Measurements from ENCODE around the gene ITGB8.
"Not testable (repeated sequence)": the region's sequence is repeated elsewhere in the genome, so short reads cannot be mapped to it uniquely, and the experiment has no call there.

The ITGB8 gene

GRCh38 chr7:20330239-20330927, at the start of gene ITGB8:
Gene ITGB8, plus strand, starts transcription at chr7:20330900. Its CDS starts 907 bp downstream, at chr7:20331807.
- DNase-seq (ENCODE audit: low spot score) = no peak

GRCh38 chr7:20282959-20283358, 47.7 kb upstream of the ITGB8 start:
- no peak for DNase-seq (ENCODE audit: low spot score)

- no peak for DNase-seq (ENCODE audit: low spot score)
Observed at GRCh38 chr7:20283385-20283784, 47.3 kb upstream of the ITGB8 start.

GRCh38 chr7:20284003-20284770, 46.5 kb upstream of the ITGB8 start:
- DNase-seq (ENCODE audit: low spot score) = no peak

- DNase-seq (ENCODE audit: low spot score) = no peak
Observed at GRCh38 chr7:20284771-20285143, 45.9 kb upstream of the ITGB8 start.

- no peak for DNase-seq (ENCODE audit: low spot score)
Observed at GRCh38 chr7:20287317-20287716, 43.4 kb upstream of the ITGB8 start.

GRCh38 chr7:20288036-20288435, 42.7 kb upstream of the ITGB8 start:
- DNase-seq (ENCODE audit: low spot score) = no peak

- DNase-seq (ENCODE audit: low spot score) = no peak
Observed at GRCh38 chr7:20290505-20291111, 40.1 kb upstream of the ITGB8 start.

GRCh38 chr7:20293336-20293735, 37.4 kb upstream of the ITGB8 start:
- no peak for DNase-seq (ENCODE audit: low spot score)

GRCh38 chr7:20296444-20296843, 34.3 kb upstream of the ITGB8 start:
- DNase-seq (ENCODE audit: low spot score) = no peak

GRCh38 chr7:20296901-20297300, 33.8 kb upstream of the ITGB8 start:
- no peak for DNase-seq (ENCODE audit: low spot score)

- no peak for DNase-seq (ENCODE audit: low spot score)
Observed at GRCh38 chr7:20298486-20298901, 32.2 kb upstream of the ITGB8 start.

- no peak for DNase-seq (ENCODE audit: low spot score)
Observed at GRCh38 chr7:20299145-20299544, 31.6 kb upstream of the ITGB8 start.

GRCh38 chr7:20299647-20300312, 30.9 kb upstream of the ITGB8 start:
- DNase-seq (ENCODE audit: low spot score) = no peak

GRCh38 chr7:20301311-20301939, 29.3 kb upstream of the ITGB8 start:
- no peak for DNase-seq (ENCODE audit: low spot score)

GRCh38 chr7:20302300-20302699, 28.4 kb upstream of the ITGB8 start:
- not testable (repeated sequence) for DNase-seq (ENCODE audit: low spot score)

- no peak for DNase-seq (ENCODE audit: low spot score)
Observed at GRCh38 chr7:20302891-20303290, 27.8 kb upstream of the ITGB8 start.

GRCh38 chr7:20304366-20304765, 26.3 kb upstream of the ITGB8 start:
- no peak for DNase-seq (ENCODE audit: low spot score)

- no peak for DNase-seq (ENCODE audit: low spot score)
Observed at GRCh38 chr7:20305726-20306125, 25.0 kb upstream of the ITGB8 start.

- DNase-seq (ENCODE audit: low spot score) = no peak
Observed at GRCh38 chr7:20306180-20306946, 24.3 kb upstream of the ITGB8 start.

- no peak for DNase-seq (ENCODE audit: low spot score)
Observed at GRCh38 chr7:20307119-20307518, 23.6 kb upstream of the ITGB8 start.

Measured in CD4-positive, alpha-beta T cell treated with Interleukin-6 at 100 ng/mL for 8 hours (primary cell).